Endothelial cell of umbilical vein (primary cell): ENCODE results near the gene ATAD3A. TPM values are rescaled to one million over a fixed set of nuclear protein-coding genes. Genes with fewer than 3 reads are reported as not detected.

Experiments
- BruUV-seq: library from RNA; stranded (reverse); fragments of 400-500 nt; replicated peaks from 2 replicates; lab custom pipeline; 2021; lab: Mats Ljungman, UMichigan
- CTCF ChIA-PET: fragments of 300-600, 350-600 bp; sonication (Branson Sonifier 250); formaldehyde crosslinking; loops from one replicate; lab custom pipeline; 2021; ENCODE audit warnings: antibody characterized with exemption, inconsistent platforms; lab: Charles Lee
- POLR2A ChIA-PET: fragments of 300-600, 350-600 bp; sonication (Branson Sonifier 250); formaldehyde crosslinking; loops from one replicate; lab custom pipeline; 2021; ENCODE audit warnings: antibody characterized with exemption, inconsistent platforms; lab: Charles Lee
- DNase-seq: peaks from one replicate; pipeline ENCODE4 v3.0.0-alpha.2; 2011; ENCODE audit warnings: low read depth, low spot score
- FAIRE-seq: peaks from 2 replicates; lab custom pipeline; 2011; peaks lifted over from hg19 to GRCh38; lab: Jason Lieb, UNC
- H2AFZ ChIP-seq: 2 replicates; pipeline ENCODE4 v1.6.0; 2012; ENCODE audit warnings: low read depth, low read length, control low read depth, inconsistent platforms
- H3K27ac ChIP-seq: 2 replicates; pipeline ENCODE4 v1.5.1; 2011; ENCODE audit warnings: low read depth, mild to moderate bottlenecking, control low read depth, low read length, moderate library complexity; ENCODE audit not compliant: insufficient read depth
- H3K27me3 ChIP-seq, 2 experiments: 2 replicates each; pipeline versions ENCODE4 v1.6.0 to v1.6.1; 2011; ENCODE audit warnings: low read length in 2 of 2, mixed read lengths in 1 of 2; ENCODE audit not compliant: control insufficient read depth in 2 of 2, insufficient read depth in 2 of 2
- H3K36me3 ChIP-seq, 2 experiments: 2 replicates in 1 of 2; 3 replicates in 1 of 2; pipeline ENCODE4 v1.5.1; 2011; ENCODE audit warnings: low read length in 2 of 2, mild to moderate bottlenecking in 1 of 2, moderate library complexity in 1 of 2; ENCODE audit not compliant: control insufficient read depth in 2 of 2, insufficient read depth in 2 of 2; ENCODE audit errors: extremely low read depth in 1 of 2
- H3K4me1 ChIP-seq: 3 replicates; pipeline ENCODE4 v1.5.1; 2011; ENCODE audit warnings: mild to moderate bottlenecking, low read length; ENCODE audit not compliant: control insufficient read depth, insufficient read depth; ENCODE audit errors: extremely low read depth
- H3K4me2 ChIP-seq: 2 replicates; pipeline ENCODE4 v1.6.1; 2011; ENCODE audit warnings: low read length, control low read depth, mixed read lengths; ENCODE audit not compliant: insufficient read depth
- H3K4me3 ChIP-seq, 3 experiments: fragments of 200-600 bp in 1 of 3; sonication (generic), shearing (Covaris generic) in 1 of 3; replicated peaks in 1 of 3; 2 replicates each; pipeline ENCODE4 v1.5.1; 2011 to 2016; ENCODE audit warnings: control low read depth in 3 of 3, low read length in 3 of 3, mild to moderate bottlenecking in 2 of 3, inconsistent platforms in 1 of 3, low read depth in 1 of 3, moderate library complexity in 1 of 3; ENCODE audit not compliant: insufficient read depth in 1 of 3
- H3K79me2 ChIP-seq: 2 replicates; pipeline ENCODE4 v1.6.0; 2012; ENCODE audit warnings: low read length, inconsistent platforms; ENCODE audit not compliant: control insufficient read depth, insufficient read depth
- H3K9ac ChIP-seq: replicated peaks from 2 replicates; pipeline ENCODE3; 2011; ENCODE audit warnings: low read length, control low read depth; ENCODE audit not compliant: insufficient read depth; ENCODE audit errors: extremely low read depth
- H3K9me1 ChIP-seq: replicated peaks from 3 replicates; pipeline ENCODE4 v1.6.0; 2011; ENCODE audit warnings: mild to moderate bottlenecking, low read length; ENCODE audit not compliant: control insufficient read depth, insufficient read depth; ENCODE audit errors: extremely low read depth
- H3K9me3 ChIP-seq: replicated peaks from 2 replicates; pipeline ENCODE4 v1.5.1; 2012; ENCODE audit warnings: low read length, inconsistent platforms; ENCODE audit not compliant: control insufficient read depth, insufficient read depth
- H4K20me1 ChIP-seq: replicated peaks from 2 replicates; pipeline ENCODE3; 2011; ENCODE audit warnings: mild to moderate bottlenecking, low read length; ENCODE audit not compliant: control insufficient read depth, insufficient read depth; ENCODE audit errors: extremely low read depth
- EZH2 ChIP-seq: IDR thresholded peaks from 2 replicates; pipeline ENCODE4 v1.6.1; 2012; ENCODE audit warnings: borderline replicate concordance, low read depth, mild to moderate bottlenecking, moderate library complexity, low read length, inconsistent platforms; ENCODE audit not compliant: severe bottlenecking
- MYC ChIP-seq: IDR thresholded peaks from one replicate; pipeline ENCODE4 v1.6.1; 2011; ENCODE audit warnings: mild to moderate bottlenecking, low read depth, low read length
- POLR2A ChIP-seq: IDR thresholded peaks from 2 replicates; pipeline ENCODE4 v1.6.1; 2012; ENCODE audit warnings: low read depth, mild to moderate bottlenecking, control low read depth, low read length
- POLR2AphosphoS5 ChIP-seq: IDR thresholded peaks from 2 replicates; pipeline ENCODE4 v1.6.1; 2012; ENCODE audit warnings: low read depth, mild to moderate bottlenecking, control low read depth, low read length, moderate library complexity; ENCODE audit not compliant: insufficient read depth
- dilution Hi-C: fragments of 300-500 bp; cut with MboI; formaldehyde crosslinking; loops from one replicate; pipeline ENCODE4 v1.15.0; 2019; ENCODE audit warnings: low sequenced_read_pairs; ENCODE audit not compliant: extremely low pct_ligation_motif_present
- intact Hi-C: fragments of 100-400 bp; cut with micrococcal nuclease; formaldehyde crosslinking; loops from one replicate; pipeline ENCODE4 v1.10.0; 2022
- polyA plus RNA-seq, 4 experiments: library from polyadenylated mRNA; depleted of rRNA in 3 of 4; stranded (reverse) in 3 of 4; unstranded in 1 of 4; fragments of >200 nt; gene quantifications; 2 replicates each; pipeline versions ENCODE4 v1.2.1 to v1.2.3, GENCODE V29; 2011 to 2012; ENCODE audit warnings: missing spikeins in 1 of 4
- total RNA-seq: library from RNA; stranded (reverse); gene quantifications from 2 replicates; pipeline ENCODE4 v1.2.3, GENCODE V29; 2021
- TF ChIP-seq, protein P1 (sequence below): IDR thresholded peaks from 2 replicates; pipeline ENCODE4 v1.6.1; 2011; ENCODE audit not compliant: insufficient read depth, insufficient read length
- TF ChIP-seq, protein P2 (sequence below), 2 donors: IDR thresholded peaks; 1 replicate in 1 of 2; 2 replicates in 1 of 2; pipeline ENCODE4 v1.5.1; 2011; ENCODE audit warnings: low read length in 2 of 2, mild to moderate bottlenecking in 2 of 2, moderate library complexity in 2 of 2, control low read depth in 1 of 2, inconsistent platforms in 1 of 2, low read depth in 1 of 2; ENCODE audit not compliant: insufficient read depth in 1 of 2; ENCODE audit errors: extremely low read depth in 1 of 2

The ATAD3A gene
- total and polyA plus RNA-seq, 2 donors (not counting 3 experiments of a cell fraction or from before 2014, with no cell fraction given), result 24.9 to 55.2 TPM

DNA sequence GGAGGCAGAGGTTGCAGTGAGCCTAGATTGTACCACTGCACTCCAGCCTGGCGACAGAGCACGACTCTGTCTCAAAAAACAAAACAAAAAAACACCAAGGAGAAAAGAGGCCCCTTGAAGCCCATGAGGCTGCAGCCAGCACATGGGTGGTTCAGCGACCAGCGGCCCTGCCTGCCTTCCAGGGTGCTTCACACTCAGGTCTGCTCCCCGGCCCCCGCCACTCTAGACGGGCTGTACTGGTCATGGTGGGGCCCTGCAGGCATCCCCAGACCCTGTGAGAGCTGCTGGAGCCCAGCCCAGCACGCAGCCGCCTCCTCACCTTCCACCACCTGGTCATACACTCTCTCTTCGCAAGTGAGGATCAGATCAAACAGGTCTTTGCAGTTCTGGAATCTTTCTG is 32.6 kb downstream of the ATAD3A start:
- H3K4me1 ChIP-seq, result peaks cover 14% of the 10 kb centered on the region
- no peak overlapping the region for H3K4me3 ChIP-seq
- no peak overlapping the region for H3K4me2 ChIP-seq
- DNase-seq (no peak), FAIRE-seq (no peak)
- H3K9me3 ChIP-seq, result no peaks in the 10 kb centered on the region
- intact Hi-C loops, result no loop called here
- no peak overlapping the region for H2AFZ ChIP-seq
- BruUV-seq, result no TSS peak
- H3K9me1 ChIP-seq, result no peaks in the 10 kb centered on the region
- POLR2A ChIA-PET, result no interaction called here
- H3K36me3 ChIP-seq, result peaks cover 0 to 8% of the 10 kb centered on the region in 2 experiments
- no peaks in the 10 kb centered on the region for H3K27me3 ChIP-seq
- dilution Hi-C loops, result no loop called here
- H3K27ac ChIP-seq, result no peak overlapping the region
- CTCF ChIA-PET, result no interaction called here
- no peak for TF ChIP-seq MYC
- TF ChIP-seq, protein P1, sequence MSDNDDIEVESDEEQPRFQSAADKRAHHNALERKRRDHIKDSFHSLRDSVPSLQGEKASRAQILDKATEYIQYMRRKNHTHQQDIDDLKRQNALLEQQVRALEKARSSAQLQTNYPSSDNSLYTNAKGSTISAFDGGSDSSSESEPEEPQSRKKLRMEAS, result no peak
- TF ChIP-seq EZH2, result no peak
- peaks cover 2% of the 10 kb centered on the region for H3K79me2 ChIP-seq
- H4K20me1 ChIP-seq, result no peaks in the 10 kb centered on the region
- no peak overlapping the region for H3K9ac ChIP-seq

DNA sequence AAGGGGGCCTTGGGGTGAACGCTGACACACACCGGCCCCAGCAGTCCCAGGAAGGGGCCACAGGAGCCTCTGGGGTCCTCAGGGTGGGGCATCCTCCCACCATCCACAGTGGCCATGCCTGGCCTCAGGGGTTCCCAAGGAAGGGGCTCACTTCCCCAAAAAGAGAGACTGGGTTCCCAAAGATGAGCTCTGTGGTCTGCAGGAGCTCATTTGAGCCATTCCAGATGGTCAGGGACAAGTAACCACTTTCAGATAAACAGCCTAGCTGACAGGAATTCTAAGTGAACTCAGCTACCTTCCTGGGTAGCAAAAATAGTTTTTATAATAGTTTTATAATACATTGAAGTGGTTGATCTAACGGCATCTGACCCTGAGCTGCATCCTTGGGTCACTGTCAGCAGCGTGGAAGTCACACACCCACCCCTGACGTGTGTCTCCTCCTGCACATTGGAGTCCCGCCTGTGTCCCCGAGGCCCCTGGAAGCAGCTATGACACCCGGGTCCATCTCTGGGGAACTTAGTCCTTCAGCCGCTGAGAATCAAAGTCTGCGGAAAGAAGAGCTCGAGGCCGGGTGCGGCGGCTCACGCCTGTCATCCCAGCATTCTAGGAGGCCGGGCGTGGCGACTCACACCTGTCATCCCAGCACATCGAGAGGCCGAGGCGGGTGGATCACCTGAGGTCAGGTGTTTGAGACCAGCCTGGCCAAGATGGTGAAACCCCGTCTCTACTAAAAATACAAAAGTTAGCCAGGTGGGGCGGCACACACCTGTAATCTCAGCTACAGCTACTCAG is 34.2 kb downstream of the ATAD3A start:
- no peak overlapping the region for H3K4me2 ChIP-seq
- TF ChIP-seq, protein P2, sequence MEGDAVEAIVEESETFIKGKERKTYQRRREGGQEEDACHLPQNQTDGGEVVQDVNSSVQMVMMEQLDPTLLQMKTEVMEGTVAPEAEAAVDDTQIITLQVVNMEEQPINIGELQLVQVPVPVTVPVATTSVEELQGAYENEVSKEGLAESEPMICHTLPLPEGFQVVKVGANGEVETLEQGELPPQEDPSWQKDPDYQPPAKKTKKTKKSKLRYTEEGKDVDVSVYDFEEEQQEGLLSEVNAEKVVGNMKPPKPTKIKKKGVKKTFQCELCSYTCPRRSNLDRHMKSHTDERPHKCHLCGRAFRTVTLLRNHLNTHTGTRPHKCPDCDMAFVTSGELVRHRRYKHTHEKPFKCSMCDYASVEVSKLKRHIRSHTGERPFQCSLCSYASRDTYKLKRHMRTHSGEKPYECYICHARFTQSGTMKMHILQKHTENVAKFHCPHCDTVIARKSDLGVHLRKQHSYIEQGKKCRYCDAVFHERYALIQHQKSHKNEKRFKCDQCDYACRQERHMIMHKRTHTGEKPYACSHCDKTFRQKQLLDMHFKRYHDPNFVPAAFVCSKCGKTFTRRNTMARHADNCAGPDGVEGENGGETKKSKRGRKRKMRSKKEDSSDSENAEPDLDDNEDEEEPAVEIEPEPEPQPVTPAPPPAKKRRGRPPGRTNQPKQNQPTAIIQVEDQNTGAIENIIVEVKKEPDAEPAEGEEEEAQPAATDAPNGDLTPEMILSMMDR (IDR thresholded peaks at IDR 0.05; ENCODE audit: extremely low read depth in 1 of 2, insufficient read depth in 1 of 2, low read depth in 1 of 2, low read length in 2 of 2), result no peak
- no peak for TF ChIP-seq MYC
- TF ChIP-seq, protein P1, result no peak
- no peak for TF ChIP-seq POLR2AphosphoS5
- no peak for TF ChIP-seq EZH2
- no peak for TF ChIP-seq POLR2A
- H3K27me3 ChIP-seq, result no peaks in the 10 kb centered on the region
- intact Hi-C loops, result no loop called here
- BruUV-seq, result no TSS peak
- no peaks in the 10 kb centered on the region for H4K20me1 ChIP-seq
- no peak overlapping the region for H3K4me3 ChIP-seq
- ChIA-PET CTCF (no interaction called here), POLR2A (no interaction called here)
- H3K9me1 ChIP-seq, result no peaks in the 10 kb centered on the region
- DNase-seq, result no peak
- dilution Hi-C loops, result no loop called here
- peaks cover 6% of the 10 kb centered on the region for H3K79me2 ChIP-seq
- H3K27ac ChIP-seq, result no peak overlapping the region
- FAIRE-seq, result no peak
- H3K9ac ChIP-seq, result no peak overlapping the region
- peaks cover 9% of the 10 kb centered on the region for H3K4me1 ChIP-seq
- H3K36me3 ChIP-seq, result peaks cover 0 to 8% of the 10 kb centered on the region in 2 experiments
- H3K9me3 ChIP-seq, result no peaks in the 10 kb centered on the region
- no peak overlapping the region for H2AFZ ChIP-seq
